NCI-H526 treated with DMSO at 0.1 percent for 48 hours (cell line): ENCODE data around the gene LCOR.
"Not testable (repeated sequence)": the region's sequence is repeated elsewhere in the genome, so short reads cannot be mapped to it uniquely, and the experiment has no call there.

Source experiments
- DNase-seq: peaks from one replicate; lab custom pipeline; 2025; lab: John Stamatoyannopoulos, UW

Gene LCOR

GRCh38 chr10:96831867-96832720 lies at the start of gene LCOR:
LCOR (plus strand) TSS chr10:96832298; CDS start chr10:96949058, 116,760 bp downstream.
- peak; percentile 76 for DNase-seq

- no peak for DNase-seq
These were observed 47.8 kb upstream of the LCOR start for GRCh38 chr10:96784253-96784652.

- DNase-seq: no peak
These were observed 42.5 kb upstream of the LCOR start for GRCh38 chr10:96789571-96790108.

GRCh38 chr10:96791902-96792301 lies 40.2 kb upstream of the LCOR start:
- DNase-seq: no peak

GRCh38 chr10:96794836-96795733 lies 37.0 kb upstream of the LCOR start:
- no peak for DNase-seq

GRCh38 chr10:96797485-96797884 lies 34.6 kb upstream of the LCOR start:
- DNase-seq: no peak

- no peak for DNase-seq
These were observed 28.8 kb upstream of the LCOR start for GRCh38 chr10:96803288-96803664.

GRCh38 chr10:96814264-96814663 lies 17.8 kb upstream of the LCOR start:
- no peak for DNase-seq

- DNase-seq: not testable (repeated sequence)
These were observed 13.1 kb upstream of the LCOR start for GRCh38 chr10:96818971-96819370.

- DNase-seq: no peak
These were observed 11.3 kb upstream of the LCOR start for GRCh38 chr10:96820765-96821164.

GRCh38 chr10:96826438-96826837 lies 5.7 kb upstream of the LCOR start:
- DNase-seq: no peak

GRCh38 chr10:96828609-96829008 lies 3.5 kb upstream of the LCOR start:
- DNase-seq: no peak

GRCh38 chr10:96829029-96829773 lies 2.9 kb upstream of the LCOR start:
- no peak for DNase-seq

GRCh38 chr10:96830511-96831199 lies 1.4 kb upstream of the LCOR start:
- DNase-seq: peak; percentile 48

GRCh38 chr10:96831200-96831866 lies 765 bp upstream of the LCOR start:
- no peak for DNase-seq

- DNase-seq: peak; percentile 76
These were observed 672 bp downstream of the LCOR start for GRCh38 chr10:96832721-96833219.

- DNase-seq: peak; percentile 38
These were observed 1.3 kb downstream of the LCOR start for GRCh38 chr10:96833220-96834001.

GRCh38 chr10:96834120-96834519 lies 2.0 kb downstream of the LCOR start:
- peak; percentile 14 for DNase-seq

GRCh38 chr10:96835899-96836298 lies 3.8 kb downstream of the LCOR start:
- DNase-seq: no peak

GRCh38 chr10:96838529-96838928 lies 6.4 kb downstream of the LCOR start:
- DNase-seq: peak; percentile 24
